ENCODE data around the gene CERS6. TPM values are rescaled to one million over a fixed set of nuclear protein-coding genes. Genes with fewer than 3 reads are reported as not detected.

Gene CERS6
- total and polyA plus RNA-seq, 2 donors, result 9.3 to 45.2 TPM

DNA sequence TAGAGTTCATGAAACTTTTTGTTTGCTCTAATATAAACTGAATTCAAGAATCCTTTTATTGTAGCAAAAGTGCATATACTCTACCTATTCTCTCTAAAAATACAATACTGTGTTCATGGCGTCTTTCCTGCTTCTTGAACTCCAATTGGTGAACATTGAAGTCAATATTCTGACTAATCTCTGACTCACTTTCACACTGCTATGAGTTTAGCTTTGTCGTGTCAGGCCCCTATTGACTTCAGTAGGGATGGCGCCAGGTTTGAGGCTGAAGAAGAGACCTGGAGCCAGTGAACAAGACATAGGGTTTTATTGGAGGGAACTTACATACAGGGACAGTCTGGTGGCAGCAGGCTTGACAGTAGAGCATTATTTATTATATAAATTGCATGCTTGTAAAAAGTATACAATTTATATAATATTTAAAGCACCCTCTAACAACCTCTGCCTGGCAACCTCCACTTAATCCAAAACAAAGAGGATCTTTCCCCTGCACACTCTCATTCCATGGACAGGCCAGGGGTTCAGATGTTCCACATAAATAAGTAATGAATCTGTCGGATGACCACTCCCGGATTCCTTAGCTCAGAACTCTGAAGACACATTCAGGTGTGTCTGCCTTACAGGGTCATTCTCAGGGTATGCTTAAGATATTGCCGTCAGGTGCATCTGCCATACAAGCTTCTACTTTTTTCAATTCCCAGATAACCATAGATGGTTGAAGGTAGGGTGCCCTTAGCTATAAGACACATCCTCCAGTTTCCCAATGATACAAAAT, 141.0 kb downstream of the CERS6 start:
- WGBS, result 97% methylated on average over 6 of the region's 6 CpGs
- DNase-seq (ENCODE audit: extremely low spot score), result no peak
- Histone ChIP-seq H3K27ac (ENCODE audit: low read depth) (no peak overlapping the region), H3K4me3 (ENCODE audit: low read depth, low read length) (no peak overlapping the region), H3K4me1 (ENCODE audit: insufficient read depth) (no peaks in the 10 kb centered on the region), H3K36me3 (ENCODE audit: insufficient read depth) (no peaks in the 10 kb centered on the region)

GRCh38 chr2:168599738-168600137, 143.7 kb downstream of the CERS6 start:
- DNase-seq (ENCODE audit: extremely low spot score), result no peak
- no peaks in the 10 kb centered on the region for H3K4me1 ChIP-seq (ENCODE audit: insufficient read depth)
- no peak overlapping the region for H3K4me3 ChIP-seq (ENCODE audit: low read depth, low read length)
- H3K36me3 ChIP-seq (ENCODE audit: insufficient read depth), result no peaks in the 10 kb centered on the region
- 97% methylated on average over 1 of the region's 1 CpG for WGBS
- no peak overlapping the region for H3K27ac ChIP-seq (ENCODE audit: low read depth)

GRCh38 chr2:168600949-168601348, 144.9 kb downstream of the CERS6 start:
- no peak for DNase-seq (ENCODE audit: extremely low spot score)
- Histone ChIP-seq H3K36me3 (ENCODE audit: insufficient read depth) (no peaks in the 10 kb centered on the region), H3K27ac (ENCODE audit: low read depth) (no peak overlapping the region), H3K4me1 (ENCODE audit: insufficient read depth) (no peaks in the 10 kb centered on the region), H3K4me3 (ENCODE audit: low read depth, low read length) (no peak overlapping the region)
- 96% methylated on average over 2 of the region's 2 CpGs for WGBS

DNA sequence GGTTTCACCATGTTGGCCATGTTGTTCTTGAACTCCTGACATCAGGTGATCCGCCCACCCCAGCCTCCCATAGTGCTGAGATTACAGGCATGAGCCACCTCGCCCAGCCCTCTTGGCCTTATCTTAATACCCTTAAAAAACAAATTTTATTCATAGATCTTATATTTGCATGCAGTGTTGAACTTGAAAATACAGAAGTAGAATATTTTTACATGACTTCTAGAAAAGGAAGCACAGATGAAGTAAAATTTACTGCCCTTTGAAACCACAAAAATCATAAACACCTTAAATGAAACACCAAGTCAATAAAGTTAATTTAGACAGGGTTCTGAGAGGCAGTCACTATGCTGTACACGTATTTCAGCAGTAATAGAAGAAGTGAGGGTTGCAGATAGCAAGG, 145.7 kb downstream of the CERS6 start:
- WGBS, result 90% methylated on average over 3 of the region's 3 CpGs
- Histone ChIP-seq H3K36me3 (ENCODE audit: insufficient read depth) (no peaks in the 10 kb centered on the region), H3K4me1 (ENCODE audit: insufficient read depth) (no peaks in the 10 kb centered on the region), H3K27ac (ENCODE audit: low read depth) (no peak overlapping the region), H3K4me3 (ENCODE audit: low read depth, low read length) (no peak overlapping the region)
- DNase-seq (ENCODE audit: extremely low spot score), result no peak

GRCh38 chr2:168602379-168602778, 146.3 kb downstream of the CERS6 start:
- Histone ChIP-seq H3K36me3 (ENCODE audit: insufficient read depth) (no peaks in the 10 kb centered on the region), H3K4me1 (ENCODE audit: insufficient read depth) (no peaks in the 10 kb centered on the region), H3K4me3 (ENCODE audit: low read depth, low read length) (no peak overlapping the region), H3K27ac (ENCODE audit: low read depth) (no peak overlapping the region)
- WGBS, result 95% methylated on average over 2 of the region's 2 CpGs
- no peak for DNase-seq (ENCODE audit: extremely low spot score)

DNA sequence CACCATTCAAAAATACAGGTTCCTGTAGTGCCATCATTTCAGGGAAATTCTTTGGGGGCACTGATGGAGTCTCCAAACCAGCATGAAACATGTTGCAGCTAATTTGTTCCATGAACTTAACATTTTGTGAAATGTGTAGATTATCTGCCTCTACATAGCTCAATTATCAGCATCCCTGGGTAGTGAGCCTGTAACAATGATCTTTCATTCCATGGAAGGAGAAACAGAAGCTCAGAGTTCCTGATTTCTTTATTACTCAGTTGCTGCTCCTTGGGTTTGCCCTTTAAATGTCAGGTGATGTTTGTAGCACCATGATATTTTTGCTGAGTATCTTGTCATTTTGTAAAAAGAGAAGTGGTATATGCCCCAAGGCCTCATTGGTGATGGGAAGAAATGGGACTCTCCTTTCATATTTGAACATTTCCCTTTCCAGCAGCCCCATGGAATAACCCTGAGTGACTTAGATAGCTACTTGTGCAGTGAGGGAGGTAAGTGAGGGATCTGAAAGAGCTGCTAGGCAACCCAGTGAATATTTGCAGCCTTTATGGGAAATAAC, 146.9 kb downstream of the CERS6 start:
- H3K4me3 ChIP-seq (ENCODE audit: low read depth, low read length), result no peak overlapping the region
- H3K36me3 ChIP-seq (ENCODE audit: insufficient read depth), result no peaks in the 10 kb centered on the region
- no peaks in the 10 kb centered on the region for H3K4me1 ChIP-seq (ENCODE audit: insufficient read depth)
- no peak for DNase-seq (ENCODE audit: extremely low spot score)
- no peak overlapping the region for H3K27ac ChIP-seq (ENCODE audit: low read depth)

- no peak for DNase-seq (ENCODE audit: extremely low spot score)
- no peak overlapping the region for H3K4me3 ChIP-seq (ENCODE audit: low read depth, low read length)
- no peaks in the 10 kb centered on the region for H3K36me3 ChIP-seq (ENCODE audit: insufficient read depth)
- WGBS, result 98% methylated on average over 4 of the region's 4 CpGs
- no peaks in the 10 kb centered on the region for H3K4me1 ChIP-seq (ENCODE audit: insufficient read depth)
- H3K27ac ChIP-seq (ENCODE audit: low read depth), result no peak overlapping the region
Measured at GRCh38 chr2:168603439-168603961, 147.4 kb downstream of the CERS6 start.

DNA sequence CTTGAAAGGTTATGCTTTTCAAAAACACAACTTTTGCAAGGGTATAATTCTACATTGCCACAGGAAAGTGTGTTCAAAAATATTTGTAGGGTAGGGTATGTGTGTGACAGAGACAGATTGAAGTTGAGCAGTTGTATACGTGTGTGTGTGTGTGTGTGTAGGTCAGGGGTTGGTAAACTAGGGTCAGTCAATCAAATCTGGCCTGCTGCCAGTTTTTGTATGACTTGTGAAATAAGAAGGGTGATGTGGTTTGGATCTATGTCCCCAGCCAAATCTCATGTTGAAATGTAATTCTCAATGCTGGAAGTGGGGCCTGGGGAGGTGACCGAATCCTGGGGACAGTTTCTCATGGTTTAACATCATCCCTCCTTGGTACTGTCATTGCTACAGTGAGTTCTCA, 148.2 kb downstream of the CERS6 start:
- no peaks in the 10 kb centered on the region for H3K4me1 ChIP-seq (ENCODE audit: insufficient read depth)
- no peak for DNase-seq (ENCODE audit: extremely low spot score)
- H3K36me3 ChIP-seq (ENCODE audit: insufficient read depth), result no peaks in the 10 kb centered on the region
- H3K27ac ChIP-seq (ENCODE audit: low read depth), result no peak overlapping the region
- WGBS, result 93% methylated on average over 2 of the region's 2 CpGs
- no peak overlapping the region for H3K4me3 ChIP-seq (ENCODE audit: low read depth, low read length)

- no peak for DNase-seq (ENCODE audit: extremely low spot score)
- Histone ChIP-seq H3K27ac (ENCODE audit: low read depth) (no peak overlapping the region), H3K4me1 (ENCODE audit: insufficient read depth) (no peaks in the 10 kb centered on the region), H3K36me3 (ENCODE audit: insufficient read depth) (no peaks in the 10 kb centered on the region), H3K4me3 (ENCODE audit: low read depth, low read length) (no peak overlapping the region)
- WGBS, result 89% methylated on average over 2 of the region's 2 CpGs
Measured at GRCh38 chr2:168607992-168608391, 151.9 kb downstream of the CERS6 start.

- Histone ChIP-seq H3K4me3 (ENCODE audit: low read depth, low read length) (no peak overlapping the region), H3K27ac (ENCODE audit: low read depth) (no peak overlapping the region), H3K36me3 (ENCODE audit: insufficient read depth) (no peaks in the 10 kb centered on the region), H3K4me1 (ENCODE audit: insufficient read depth) (no peaks in the 10 kb centered on the region)
- no peak for DNase-seq (ENCODE audit: extremely low spot score)
Measured at GRCh38 chr2:168608796-168609195, 152.7 kb downstream of the CERS6 start.

DNA sequence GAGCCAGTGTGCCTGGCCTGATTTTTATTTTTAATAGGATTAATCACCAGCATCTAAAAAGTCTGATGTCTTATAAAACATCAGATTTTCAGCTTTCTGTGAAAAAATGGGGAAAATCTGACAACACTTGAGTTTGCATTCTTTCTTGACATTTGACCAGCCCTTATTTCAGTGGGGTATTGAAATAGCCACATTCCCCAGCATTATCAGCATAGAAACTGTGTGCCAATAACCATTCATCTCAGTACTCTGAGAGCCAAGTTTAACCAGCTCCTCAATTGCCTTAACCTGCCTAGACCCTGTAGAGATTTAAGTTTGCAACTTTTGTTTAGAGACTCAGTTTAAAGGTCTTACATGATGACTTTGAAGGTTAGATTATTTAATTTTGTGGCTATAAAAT, 155.0 kb downstream of the CERS6 start:
- H3K36me3 ChIP-seq (ENCODE audit: insufficient read depth), result no peaks in the 10 kb centered on the region

GRCh38 chr2:168611896-168612650, 156.0 kb downstream of the CERS6 start:
- Histone ChIP-seq H3K27ac (ENCODE audit: low read depth) (no peak overlapping the region), H3K4me1 (ENCODE audit: insufficient read depth) (no peaks in the 10 kb centered on the region), H3K36me3 (ENCODE audit: insufficient read depth) (no peaks in the 10 kb centered on the region), H3K4me3 (ENCODE audit: low read depth, low read length) (no peak overlapping the region)
- WGBS, result 83% methylated on average over 4 of the region's 4 CpGs
- DNase-seq (ENCODE audit: extremely low spot score), result no peak

More for the DNA sequence above, 155.0 kb downstream of the CERS6 start:
- no peak overlapping the region for H3K4me3 ChIP-seq (ENCODE audit: low read depth, low read length)
- no peak for DNase-seq (ENCODE audit: extremely low spot score)
- H3K27ac ChIP-seq (ENCODE audit: low read depth), result no peak overlapping the region
- no peaks in the 10 kb centered on the region for H3K4me1 ChIP-seq (ENCODE audit: insufficient read depth)

- WGBS, result 98% methylated on average over 2 of the region's 2 CpGs
- H3K27ac ChIP-seq (ENCODE audit: low read depth), result no peak overlapping the region
- H3K36me3 ChIP-seq (ENCODE audit: insufficient read depth), result no peaks in the 10 kb centered on the region
- H3K4me1 ChIP-seq (ENCODE audit: insufficient read depth), result no peaks in the 10 kb centered on the region
- DNase-seq (ENCODE audit: extremely low spot score), result no peak
- H3K4me3 ChIP-seq (ENCODE audit: low read depth, low read length), result no peak overlapping the region
Measured at GRCh38 chr2:168612719-168613118, 156.6 kb downstream of the CERS6 start.

GRCh38 chr2:168613551-168613950, 157.5 kb downstream of the CERS6 start:
- Histone ChIP-seq H3K27ac (ENCODE audit: low read depth) (no peak overlapping the region), H3K4me1 (ENCODE audit: insufficient read depth) (no peaks in the 10 kb centered on the region), H3K36me3 (ENCODE audit: insufficient read depth) (no peaks in the 10 kb centered on the region), H3K4me3 (ENCODE audit: low read depth, low read length) (no peak overlapping the region)
- 96% methylated on average over 2 of the region's 2 CpGs for WGBS
- no peak for DNase-seq (ENCODE audit: extremely low spot score)

Measured in urinary bladder (tissue), 4 donors.